GM18907 (cell line): ENCODE data around the gene CDH1.

Experiments
- ATAC-seq: cut with Tn5 transposase; IDR thresholded peaks from one replicate; pipeline ENCODE4 v1.9.1; 2021; ENCODE audit warnings: mild to moderate bottlenecking, moderate library complexity; ENCODE audit not compliant: unreplicated experiment

The CDH1 gene

GRCh38 chr16:68731637-68732036 lies 5.5 kb upstream of the CDH1 start:
- ATAC-seq = no peak

GRCh38 chr16:68732042-68732680 lies 4.9 kb upstream of the CDH1 start:
- ATAC-seq = no peak

- ATAC-seq = no peak
These were observed 4.2 kb upstream of the CDH1 start for GRCh38 chr16:68732741-68733399.

- no peak for ATAC-seq
These were observed 3.5 kb upstream of the CDH1 start for GRCh38 chr16:68733570-68733969.

GRCh38 chr16:68734782-68735181 lies 2.3 kb upstream of the CDH1 start:
- no peak for ATAC-seq

GRCh38 chr16:68736561-68736960 lies 531 bp upstream of the CDH1 start:
- no peak for ATAC-seq

GRCh38 chr16:68737730-68738629 lies 888 bp downstream of the CDH1 start:
- ATAC-seq = no peak

GRCh38 chr16:68739964-68740627 lies 3.0 kb downstream of the CDH1 start:
- no peak for ATAC-seq

GRCh38 chr16:68740628-68741346 lies 3.7 kb downstream of the CDH1 start:
- ATAC-seq = no peak

- no peak for ATAC-seq
These were observed 6.6 kb downstream of the CDH1 start for GRCh38 chr16:68743664-68744063.

GRCh38 chr16:68744744-68745280 lies 7.7 kb downstream of the CDH1 start:
- no peak for ATAC-seq

- ATAC-seq = no peak
These were observed 9.9 kb downstream of the CDH1 start for GRCh38 chr16:68746951-68747350.

- ATAC-seq = no peak
These were observed 12.3 kb downstream of the CDH1 start for GRCh38 chr16:68749432-68749831.

GRCh38 chr16:68750193-68750695 lies 13.2 kb downstream of the CDH1 start:
- no peak for ATAC-seq

- no peak for ATAC-seq
These were observed 14.1 kb downstream of the CDH1 start for GRCh38 chr16:68751160-68751559.

- no peak for ATAC-seq
These were observed 15.5 kb downstream of the CDH1 start for GRCh38 chr16:68752602-68753001.

- no peak for ATAC-seq
These were observed 17.1 kb downstream of the CDH1 start for GRCh38 chr16:68754084-68754792.

- ATAC-seq = peak; percentile 73
These were observed 19.3 kb downstream of the CDH1 start for GRCh38 chr16:68756239-68756915.

- ATAC-seq = no peak
These were observed 20.5 kb downstream of the CDH1 start for GRCh38 chr16:68757625-68757935.
